HepG2 (cell line): Measurements from ENCODE around the gene DQX1. TPM values are rescaled to one million over a fixed set of nuclear protein-coding genes. Genes with fewer than 3 reads are reported as not detected.
A peak's percentile ranks its signal among the peaks of the same experiment; 100 is the strongest.

Experiments used
- BRCA1 ChIP-seq: sonication (generic); formaldehyde crosslinking; IDR thresholded peaks from 2 replicates; pipeline ENCODE4 v1.4.0; 2020; ENCODE audit warnings: missing genetic modification reagents
- DNMT3B ChIP-seq: conservative IDR thresholded peaks from 2 replicates; pipeline ENCODE4 v1.6.1; 2016; ENCODE audit warnings: missing biosample characterization, control low read depth
- GATA4 ChIP-seq: sonication (generic); IDR thresholded peaks from 2 replicates; pipeline ENCODE4 v1.6.1; 2016; ENCODE audit warnings: antibody characterized with exemption, low read depth, borderline replicate concordance
- HNF4G ChIP-seq, 2 experiments: sonication (generic) in 1 of 2; formaldehyde crosslinking in 1 of 2; IDR thresholded peaks; 2 replicates each; pipeline versions ENCODE4 v1.4.0 to v1.6.1; 2011 to 2020; ENCODE audit warnings: borderline replicate concordance in 2 of 2, low read depth in 2 of 2, mild to moderate bottlenecking in 2 of 2, low read length in 1 of 2, missing genetic modification reagents in 1 of 2, moderate library complexity in 1 of 2
- KDM5A ChIP-seq: fragments of 200-600 bp; sonication (generic); IDR thresholded peaks from 2 replicates; pipeline ENCODE4 v1.7.0; 2018; ENCODE audit warnings: antibody characterized with exemption, mild to moderate bottlenecking, low read length, borderline replicate concordance
- KDM6A ChIP-seq: IDR thresholded peaks from 2 replicates; pipeline ENCODE4 v1.6.1; 2016; ENCODE audit warnings: low read depth
- KLF13 ChIP-seq: sonication (generic); formaldehyde crosslinking; IDR thresholded peaks from 2 replicates; pipeline ENCODE4 v1.4.0; 2020; ENCODE audit warnings: mild to moderate bottlenecking, missing genetic modification reagents
- KLF6 ChIP-seq: IDR thresholded peaks from 2 replicates; pipeline ENCODE4 v1.8.0; 2016; ENCODE audit warnings: missing biosample characterization, missing genetic modification reagents
- MED1 ChIP-seq: sonication (generic); formaldehyde crosslinking; IDR thresholded peaks from 2 replicates; pipeline ENCODE4 v1.4.0; 2020; ENCODE audit warnings: missing genetic modification reagents
- NFYB ChIP-seq: sonication (generic); formaldehyde crosslinking; IDR thresholded peaks from 2 replicates; pipeline ENCODE4 v1.4.0; 2020; ENCODE audit warnings: missing genetic modification reagents
- PHF20 ChIP-seq: sonication (generic); formaldehyde crosslinking; IDR thresholded peaks from 2 replicates; pipeline ENCODE4 v1.5.0; 2020; ENCODE audit warnings: mild to moderate bottlenecking, missing genetic modification reagents
- POLR2AphosphoS5 ChIP-seq: IDR thresholded peaks from 2 replicates; pipeline ENCODE4 v1.6.1; 2012; ENCODE audit warnings: low read depth, low read length
- REXO4 ChIP-seq: sonication (generic); formaldehyde crosslinking; IDR thresholded peaks from 2 replicates; pipeline ENCODE4 v1.8.0; 2022; ENCODE audit warnings: missing genetic modification reagents, mild to moderate bottlenecking, borderline replicate concordance
- SNRNP70 ChIP-seq: fragments of 200-400 bp; formaldehyde crosslinking; IDR thresholded peaks from 2 replicates; pipeline ENCODE4 v1.6.1; 2017; ENCODE audit warnings: mild to moderate bottlenecking, low read depth, low read length, moderate library complexity
- U2AF1 ChIP-seq: fragments of 200-400 bp; formaldehyde crosslinking; optimal IDR thresholded peaks from 2 replicates; pipeline ENCODE3; 2017; ENCODE audit warnings: mild to moderate bottlenecking, low read depth, low read length
- ZC3H4 ChIP-seq: sonication (generic); formaldehyde crosslinking; IDR thresholded peaks from 2 replicates; pipeline ENCODE4 v1.4.0; 2020; ENCODE audit warnings: missing genetic modification reagents, borderline replicate concordance
- ZNF329 ChIP-seq: sonication (generic); formaldehyde crosslinking; IDR thresholded peaks from 2 replicates; pipeline ENCODE4 v1.9.0; 2021; ENCODE audit warnings: low read depth, mild to moderate bottlenecking, missing genetic modification reagents
- ZNF577 ChIP-seq: sonication (generic); formaldehyde crosslinking; IDR thresholded peaks from 2 replicates; pipeline ENCODE4 v1.4.0; 2020; ENCODE audit warnings: mild to moderate bottlenecking, low read depth, missing genetic modification reagents, borderline replicate concordance
- polyA plus RNA-seq, 8 experiments: library from polyadenylated mRNA; depleted of rRNA in 3 of 8; stranded (reverse) in 7 of 8; unstranded in 1 of 8; fragments of >200 nt; fragmentation: Illumina TruSeq in 4 of 8; extraction: Trizol in 4 of 8; gene quantifications; 2 replicates each; pipeline versions ENCODE4 v1.2.1 to v1.2.3, GENCODE V29; 2011 to 2016; ENCODE audit warnings: low read depth in 4 of 8, missing spikeins in 1 of 8, mixed read lengths in 1 of 8; ENCODE audit not compliant: insufficient read depth in 1 of 8
- total RNA-seq, 5 experiments: library from RNA; depleted of rRNA; stranded (reverse); fragments of >200 nt; fragmentation: Illumina TruSeq; extraction: Trizol; gene quantifications; 2 replicates each; pipeline ENCODE4 v1.2.3, GENCODE V29; 2016; ENCODE audit warnings: low read depth in 1 of 5
- TF ChIP-seq, protein P1 (sequence below): sonication (generic); formaldehyde crosslinking; IDR thresholded peaks from 2 replicates; pipeline ENCODE4 v1.5.0; 2020; ENCODE audit warnings: missing genetic modification reagents, mild to moderate bottlenecking, borderline replicate concordance
- TF ChIP-seq, protein P2 (sequence below): sonication (generic); formaldehyde crosslinking; IDR thresholded peaks from 2 replicates; pipeline ENCODE4 v1.9.0; 2021; ENCODE audit warnings: missing genetic modification reagents, borderline replicate concordance
- TF ChIP-seq, protein P3 (sequence below): sonication (generic); formaldehyde crosslinking; IDR thresholded peaks from 2 replicates; pipeline ENCODE4 v1.4.0; 2020; ENCODE audit warnings: mild to moderate bottlenecking, missing genetic modification reagents, borderline replicate concordance

DQX1 gene
- total and polyA plus RNA-seq, 2 of the 13 experiments (the other 11 are each of a cell fraction or from before 2014, with no cell fraction given): 27.6 to 89.8 TPM

DNA sequence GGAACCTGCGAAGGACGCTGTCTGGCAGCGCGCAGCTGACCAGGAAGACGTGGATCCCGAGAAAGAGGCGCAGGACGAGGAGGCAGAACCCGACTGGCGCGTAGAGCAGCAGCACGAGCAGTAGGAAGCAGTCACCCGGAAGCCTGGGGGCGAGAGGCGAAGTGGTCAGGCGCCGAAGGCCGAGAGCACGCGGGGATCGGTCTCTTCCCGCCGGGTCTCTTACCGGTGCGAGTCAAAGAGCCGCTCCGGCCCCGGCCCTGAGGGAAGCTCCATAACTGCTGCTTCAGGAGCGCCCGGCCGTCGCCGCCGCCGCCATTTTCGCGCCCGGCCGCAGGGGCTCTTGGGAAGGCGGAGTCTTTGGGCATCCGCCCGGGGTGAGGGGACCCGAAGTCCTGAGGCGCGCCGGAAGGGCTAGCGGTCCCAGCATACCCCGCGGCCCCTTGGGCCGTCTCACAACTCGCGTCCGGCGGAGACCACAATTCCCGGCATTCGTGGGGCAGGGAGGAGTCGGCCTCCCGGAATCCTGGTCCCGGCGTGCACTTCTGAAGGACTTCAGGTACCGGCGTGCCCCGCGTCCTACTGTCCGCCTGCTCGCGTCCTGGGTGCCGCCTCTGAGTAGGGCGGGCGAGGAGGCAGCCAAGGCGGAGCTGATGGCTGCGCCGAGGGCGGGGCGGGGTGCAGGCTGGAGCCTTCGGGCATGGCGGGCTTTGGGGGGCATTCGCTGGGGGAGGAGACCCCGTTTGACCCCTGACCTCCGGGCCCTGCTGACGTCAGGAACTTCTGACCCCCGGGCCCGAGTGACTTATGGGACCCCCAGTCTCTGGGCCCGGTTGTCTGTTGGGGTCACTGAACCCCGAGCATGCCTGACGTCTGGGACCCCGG lies 3.6 kb upstream of the DQX1 start, which contains the start of the genes AUP1 and HTRA2 (continued):
- peak; percentile 94 for TF ChIP-seq PHF20 (CRISPR knock-in tag)
- peak; percentile 58; the same call in 1 of the 2 replicates for TF ChIP-seq GATA4
- TF ChIP-seq MED1: peak; percentile 83
- TF ChIP-seq BRCA1: peak; percentile 67; the same call in 1 of the 2 replicates
- TF ChIP-seq KDM6A (CRISPR knock-in tag): no peak
- peak; percentile 13; the same call in 1 of the 2 replicates for TF ChIP-seq REXO4 (CRISPR knock-in tag)
- peak; percentile 64 for TF ChIP-seq NFYB (CRISPR knock-in tag)
- peak; percentile 60; the same call in 1 of the 2 replicates for TF ChIP-seq KLF6 (CRISPR knock-in tag)
- TF ChIP-seq ZC3H4 (CRISPR knock-in tag): 0 out of 2 replicates have a peak, but pooled peaks have one; percentile 3
- no peak for TF ChIP-seq KLF13 (CRISPR knock-in tag)
- TF ChIP-seq SNRNP70: no peak
- no peak for TF ChIP-seq DNMT3B (CRISPR knock-in tag)
- TF ChIP-seq, protein P1, sequence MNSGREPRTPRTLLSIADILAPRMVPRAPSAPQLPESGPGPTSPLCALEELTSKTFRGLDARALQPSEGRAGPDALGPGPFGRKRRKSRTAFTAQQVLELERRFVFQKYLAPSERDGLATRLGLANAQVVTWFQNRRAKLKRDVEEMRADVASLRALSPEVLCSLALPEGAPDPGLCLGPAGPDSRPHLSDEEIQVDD: peak; percentile 59; the same call in 1 of the 2 replicates
- peak; percentile 69; the same call in 1 of the 2 replicates for TF ChIP-seq ZNF329 (CRISPR knock-in tag)
- TF ChIP-seq ZNF577 (CRISPR knock-in tag): no peak
- TF ChIP-seq, protein P2, sequence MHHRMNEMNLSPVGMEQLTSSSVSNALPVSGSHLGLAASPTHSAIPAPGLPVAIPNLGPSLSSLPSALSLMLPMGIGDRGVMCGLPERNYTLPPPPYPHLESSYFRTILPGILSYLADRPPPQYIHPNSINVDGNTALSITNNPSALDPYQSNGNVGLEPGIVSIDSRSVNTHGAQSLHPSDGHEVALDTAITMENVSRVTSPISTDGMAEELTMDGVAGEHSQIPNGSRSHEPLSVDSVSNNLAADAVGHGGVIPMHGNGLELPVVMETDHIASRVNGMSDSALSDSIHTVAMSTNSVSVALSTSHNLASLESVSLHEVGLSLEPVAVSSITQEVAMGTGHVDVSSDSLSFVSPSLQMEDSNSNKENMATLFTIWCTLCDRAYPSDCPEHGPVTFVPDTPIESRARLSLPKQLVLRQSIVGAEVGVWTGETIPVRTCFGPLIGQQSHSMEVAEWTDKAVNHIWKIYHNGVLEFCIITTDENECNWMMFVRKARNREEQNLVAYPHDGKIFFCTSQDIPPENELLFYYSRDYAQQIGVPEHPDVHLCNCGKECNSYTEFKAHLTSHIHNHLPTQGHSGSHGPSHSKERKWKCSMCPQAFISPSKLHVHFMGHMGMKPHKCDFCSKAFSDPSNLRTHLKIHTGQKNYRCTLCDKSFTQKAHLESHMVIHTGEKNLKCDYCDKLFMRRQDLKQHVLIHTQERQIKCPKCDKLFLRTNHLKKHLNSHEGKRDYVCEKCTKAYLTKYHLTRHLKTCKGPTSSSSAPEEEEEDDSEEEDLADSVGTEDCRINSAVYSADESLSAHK: no peak
- peak; percentile 91 for TF ChIP-seq POLR2AphosphoS5
- TF ChIP-seq HNF4G (IDR thresholded peaks at IDR 0.05; ENCODE audit: borderline replicate concordance, low read depth, low read length): no peak; the same call in 1 of the 2 replicates
- TF ChIP-seq HNF4G (CRISPR knock-in tag; IDR thresholded peaks at IDR 0.05; ENCODE audit: borderline replicate concordance, low read depth): no peak
- peak; percentile 62 for TF ChIP-seq U2AF1
- TF ChIP-seq, protein P3, sequence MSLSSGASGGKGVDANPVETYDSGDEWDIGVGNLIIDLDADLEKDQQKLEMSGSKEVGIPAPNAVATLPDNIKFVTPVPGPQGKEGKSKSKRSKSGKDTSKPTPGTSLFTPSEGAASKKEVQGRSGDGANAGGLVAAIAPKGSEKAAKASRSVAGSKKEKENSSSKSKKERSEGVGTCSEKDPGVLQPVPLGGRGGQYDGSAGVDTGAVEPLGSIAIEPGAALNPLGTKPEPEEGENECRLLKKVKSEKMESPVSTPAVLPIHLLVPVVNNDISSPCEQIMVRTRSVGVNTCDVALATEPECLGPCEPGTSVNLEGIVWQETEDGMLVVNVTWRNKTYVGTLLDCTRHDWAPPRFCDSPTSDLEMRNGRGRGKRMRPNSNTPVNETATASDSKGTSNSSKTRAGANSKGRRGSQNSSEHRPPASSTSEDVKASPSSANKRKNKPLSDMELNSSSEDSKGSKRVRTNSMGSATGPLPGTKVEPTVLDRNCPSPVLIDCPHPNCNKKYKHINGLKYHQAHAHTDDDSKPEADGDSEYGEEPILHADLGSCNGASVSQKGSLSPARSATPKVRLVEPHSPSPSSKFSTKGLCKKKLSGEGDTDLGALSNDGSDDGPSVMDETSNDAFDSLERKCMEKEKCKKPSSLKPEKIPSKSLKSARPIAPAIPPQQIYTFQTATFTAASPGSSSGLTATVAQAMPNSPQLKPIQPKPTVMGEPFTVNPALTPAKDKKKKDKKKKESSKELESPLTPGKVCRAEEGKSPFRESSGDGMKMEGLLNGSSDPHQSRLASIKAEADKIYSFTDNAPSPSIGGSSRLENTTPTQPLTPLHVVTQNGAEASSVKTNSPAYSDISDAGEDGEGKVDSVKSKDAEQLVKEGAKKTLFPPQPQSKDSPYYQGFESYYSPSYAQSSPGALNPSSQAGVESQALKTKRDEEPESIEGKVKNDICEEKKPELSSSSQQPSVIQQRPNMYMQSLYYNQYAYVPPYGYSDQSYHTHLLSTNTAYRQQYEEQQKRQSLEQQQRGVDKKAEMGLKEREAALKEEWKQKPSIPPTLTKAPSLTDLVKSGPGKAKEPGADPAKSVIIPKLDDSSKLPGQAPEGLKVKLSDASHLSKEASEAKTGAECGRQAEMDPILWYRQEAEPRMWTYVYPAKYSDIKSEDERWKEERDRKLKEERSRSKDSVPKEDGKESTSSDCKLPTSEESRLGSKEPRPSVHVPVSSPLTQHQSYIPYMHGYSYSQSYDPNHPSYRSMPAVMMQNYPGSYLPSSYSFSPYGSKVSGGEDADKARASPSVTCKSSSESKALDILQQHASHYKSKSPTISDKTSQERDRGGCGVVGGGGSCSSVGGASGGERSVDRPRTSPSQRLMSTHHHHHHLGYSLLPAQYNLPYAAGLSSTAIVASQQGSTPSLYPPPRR (CRISPR knock-in tag): peak; percentile 27; the same call in 1 of the 2 replicates
- TF ChIP-seq KDM5A: peak; percentile 91
